ENCODE measurements around the gene PLPPR3.
"Not testable (repeated sequence)": the region's sequence is repeated elsewhere in the genome, so short reads cannot be mapped to it uniquely, and the experiment has no call there.

PLPPR3 gene

GRCh38 chr19:843836-844545, 22.2 kb upstream of the PLPPR3 start:
- no peak overlapping the region for H3K4me3 ChIP-seq (ENCODE audit: low read length)
- TF ChIP-seq CTCF (conservative IDR thresholded peaks at IDR 0.05; ENCODE audit: low read length), result no peak
- DNase-seq (ENCODE audit: low read depth), result no peak

GRCh38 chr19:843180-843835, 21.6 kb upstream of the PLPPR3 start:
- TF ChIP-seq CTCF (conservative IDR thresholded peaks at IDR 0.05; ENCODE audit: low read length), result peak; percentile 5; the same call in 1 of the 2 replicates
- no peak overlapping the region for H3K4me3 ChIP-seq (ENCODE audit: low read length)
- no peak for DNase-seq (ENCODE audit: low read depth)

- DNase-seq (ENCODE audit: low read depth); H3K4me3 ChIP-seq (ENCODE audit: low read length): not testable (repeated sequence)
Observed at GRCh38 chr19:842802-843179, 21.0 kb upstream of the PLPPR3 start.

GRCh38 chr19:840519-841206, 18.9 kb upstream of the PLPPR3 start, which contains the start of gene PRTN3:
PRTN3 (plus strand) TSS chr19:840999; CDS start chr19:841009, 10 bp downstream.
- no peak for DNase-seq (ENCODE audit: low read depth)
- H3K4me3 ChIP-seq (ENCODE audit: low read length), result no peak within 1 kb of the TSS
- no peak for TF ChIP-seq CTCF (conservative IDR thresholded peaks at IDR 0.05; ENCODE audit: low read length)

- TF ChIP-seq CTCF (conservative IDR thresholded peaks at IDR 0.05; ENCODE audit: low read length), result no peak
- no peak for DNase-seq (ENCODE audit: low read depth)
- H3K4me3 ChIP-seq (ENCODE audit: low read length), result no peak overlapping the region
Observed at GRCh38 chr19:835210-835810, 13.6 kb upstream of the PLPPR3 start.

- no peak for DNase-seq (ENCODE audit: low read depth)
- no peak for TF ChIP-seq CTCF (conservative IDR thresholded peaks at IDR 0.05; ENCODE audit: low read length)
- no peak overlapping the region for H3K4me3 ChIP-seq (ENCODE audit: low read length)
Observed at GRCh38 chr19:834216-834615, 12.5 kb upstream of the PLPPR3 start.
